ENCODE data around the gene UGT2A3. TPM values are rescaled to one million over a fixed set of nuclear protein-coding genes. Genes with fewer than 3 reads are reported as not detected.
"Not testable (repeated sequence)": the region's sequence is repeated elsewhere in the genome, so short reads cannot be mapped to it uniquely, and the experiment has no call there.

UGT2A3 gene
- total and polyA plus RNA-seq, 4 experiments from 2014 or later: not detected

DNA sequence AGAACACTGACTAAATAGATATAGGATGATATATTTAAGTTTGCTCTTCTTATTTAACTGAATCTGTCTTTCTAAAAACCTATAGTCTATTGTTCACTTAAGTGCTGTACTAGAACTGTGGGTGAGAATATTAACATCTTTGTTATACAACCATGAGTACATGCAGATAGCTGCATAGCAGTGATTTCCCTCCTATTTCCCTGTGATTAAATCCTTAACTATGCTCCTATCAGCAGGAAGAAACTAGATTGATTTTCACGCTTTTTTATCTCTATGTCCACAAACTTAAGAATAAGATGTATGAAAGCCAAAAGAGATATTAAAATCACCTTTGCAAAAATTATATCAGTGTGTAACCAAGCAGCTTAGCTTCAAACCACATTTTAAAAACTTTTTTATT lies 11.3 kb upstream of the UGT2A3 start:
- H3K27ac Mint-ChIP-seq: no peak overlapping the region
- Histone ChIP-seq H3K27ac (ENCODE audit: low read depth, low read length) (no peak overlapping the region), H3K4me3 (ENCODE audit: low read length in 2 of 2) (no peak overlapping the region), H3K4me1 (ENCODE audit: insufficient read depth, low read length) (no peaks in the 10 kb centered on the region), H3K27me3 (ENCODE audit: insufficient read depth, low read length) (no peaks in the 10 kb centered on the region), H3K36me3 (ENCODE audit: insufficient read depth, low read length) (no peaks in the 10 kb centered on the region), H3K9me3 (ENCODE audit: control insufficient read depth in 1 of 2, low read length in 2 of 2) (no peaks in the 10 kb centered on the region)
- POLR2A ChIA-PET (ENCODE audit: partially characterized antibody): no interaction called here
- CTCF ChIA-PET (ENCODE audit: partially characterized antibody): no interaction called here
- H3K9me3 Mint-ChIP-seq: peaks cover 0 to 4% (median 0%) of the 10 kb centered on the region in 8 donors
- intact Hi-C loops (cut with micrococcal nuclease): no loop called here
- no peak for DNase-seq
- H3K4me1 Mint-ChIP-seq: no peaks in the 10 kb centered on the region
- H3K4me3 Mint-ChIP-seq: no peak overlapping the region
- H3K36me3 Mint-ChIP-seq: no peaks in the 10 kb centered on the region
- no peaks in the 10 kb centered on the region for H3K27me3 Mint-ChIP-seq

DNA sequence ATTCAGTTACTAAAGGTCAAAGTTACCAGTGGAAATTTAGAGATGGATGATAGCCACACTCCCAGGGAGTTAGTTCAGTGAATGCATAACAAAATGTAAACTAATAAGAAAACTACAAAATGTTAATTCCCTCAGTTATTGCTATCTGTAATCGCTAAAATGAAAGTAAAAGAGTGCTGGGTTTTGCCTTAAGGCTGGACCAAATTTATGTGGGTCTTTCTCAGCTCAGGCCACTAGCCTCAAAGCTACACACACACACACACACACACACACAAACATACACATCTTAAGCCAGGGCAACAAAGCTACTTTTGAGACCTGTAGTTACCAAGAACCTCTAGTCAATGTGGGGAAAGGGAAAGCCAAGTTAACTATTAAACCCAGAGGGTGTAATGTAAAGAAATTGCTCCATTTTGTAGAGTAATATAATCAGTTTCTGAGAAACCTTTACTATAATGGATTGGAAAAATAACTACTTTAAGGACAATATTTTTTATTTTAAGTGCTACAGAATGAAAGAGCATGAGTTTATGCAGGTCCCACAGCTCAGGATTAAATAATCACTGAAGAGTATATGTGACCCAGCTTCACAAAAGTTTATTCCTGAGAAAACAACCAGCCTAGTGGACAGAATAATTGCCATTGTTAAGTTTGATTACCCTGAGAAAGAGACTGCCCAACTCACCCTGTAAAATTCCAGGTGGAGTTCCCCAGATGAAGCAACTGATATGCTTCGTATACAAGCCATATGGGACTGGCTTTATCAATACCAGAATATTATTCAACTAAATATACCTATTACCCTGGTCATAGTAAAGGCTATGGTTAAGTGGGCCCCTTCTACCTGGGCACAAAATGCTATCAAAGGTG lies 8.9 kb upstream of the UGT2A3 start:
- Mint-ChIP-seq H3K36me3 (no peaks in the 10 kb centered on the region), H3K9me3 (peaks cover 0 to 3% (median 0%) of the 10 kb centered on the region in 8 donors), H3K4me3 (no peak overlapping the region), H3K27ac (no peak overlapping the region), H3K27me3 (no peaks in the 10 kb centered on the region), H3K4me1 (no peaks in the 10 kb centered on the region)
- Histone ChIP-seq H3K27ac (ENCODE audit: low read depth, low read length) (no peak overlapping the region), H3K36me3 (ENCODE audit: insufficient read depth, low read length) (no peaks in the 10 kb centered on the region), H3K9me3 (ENCODE audit: control insufficient read depth in 1 of 2, low read length in 2 of 2) (no peaks in the 10 kb centered on the region), H3K4me1 (ENCODE audit: insufficient read depth, low read length) (no peaks in the 10 kb centered on the region), H3K27me3 (ENCODE audit: insufficient read depth, low read length) (no peaks in the 10 kb centered on the region), H3K4me3 (ENCODE audit: low read length in 2 of 2) (no peak overlapping the region)
- POLR2A ChIA-PET (ENCODE audit: partially characterized antibody): no interaction called here
- intact Hi-C loops (cut with micrococcal nuclease): no loop called here
- CTCF ChIA-PET (ENCODE audit: partially characterized antibody): no interaction called here
- DNase-seq: peak in 1 of 5 donors; percentile 35

DNA sequence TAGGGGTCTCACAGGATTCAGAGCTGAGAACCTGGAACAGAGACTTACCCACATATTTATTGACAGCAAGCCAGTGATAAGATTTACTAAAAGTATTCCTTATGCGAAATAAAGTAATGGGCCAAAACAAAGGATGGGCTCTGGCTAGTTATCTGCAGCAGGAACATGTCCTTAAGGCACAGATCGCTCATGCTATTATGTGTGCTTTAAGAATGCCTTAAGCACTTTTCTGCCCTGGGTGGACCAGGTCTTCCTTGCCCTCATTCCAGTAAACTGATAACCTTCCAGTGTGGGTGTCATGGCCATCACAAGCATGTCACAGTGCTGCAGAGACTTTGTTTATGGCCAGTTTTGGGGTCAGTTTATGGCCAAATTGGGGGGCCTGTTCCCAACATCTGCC lies 7.5 kb upstream of the UGT2A3 start:
- H3K36me3 Mint-ChIP-seq; H3K27ac ChIP-seq (ENCODE audit: low read depth, low read length); H3K4me1 ChIP-seq (ENCODE audit: insufficient read depth, low read length); CTCF ChIA-PET (ENCODE audit: partially characterized antibody); DNase-seq; H3K27me3 Mint-ChIP-seq; H3K36me3 ChIP-seq (ENCODE audit: insufficient read depth, low read length); H3K4me3 Mint-ChIP-seq; H3K27me3 ChIP-seq (ENCODE audit: insufficient read depth, low read length); H3K27ac Mint-ChIP-seq; H3K9me3 ChIP-seq (ENCODE audit: control insufficient read depth in 1 of 2, low read length in 2 of 2); H3K4me1 Mint-ChIP-seq; H3K9me3 Mint-ChIP-seq; H3K4me3 ChIP-seq (ENCODE audit: low read length in 2 of 2); POLR2A ChIA-PET (ENCODE audit: partially characterized antibody); intact Hi-C loops (cut with micrococcal nuclease): not testable (repeated sequence)

DNA sequence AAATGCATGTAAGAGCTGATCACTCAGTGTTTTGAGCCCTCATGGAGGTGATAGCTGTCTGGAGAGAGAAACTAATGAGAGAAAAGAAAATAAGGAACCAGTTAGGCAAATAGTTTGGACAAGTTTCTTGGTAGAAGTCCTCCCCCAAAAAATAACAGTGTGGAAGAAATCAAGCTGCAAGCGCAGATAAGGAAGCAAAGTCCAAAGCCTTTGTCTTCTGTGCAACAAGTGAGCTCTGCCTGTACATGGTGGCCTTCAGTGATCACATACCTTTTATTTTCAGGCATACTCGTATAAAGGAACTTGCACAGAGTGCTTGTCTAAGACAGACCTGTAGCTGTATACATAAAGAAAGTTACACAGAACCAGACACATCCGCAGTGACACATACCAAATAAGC lies 2.5 kb upstream of the UGT2A3 start:
- H3K9me3 ChIP-seq (ENCODE audit: control insufficient read depth in 1 of 2, low read length in 2 of 2): no peaks in the 10 kb centered on the region
- ChIA-PET POLR2A (ENCODE audit: partially characterized antibody) (no interaction called here), CTCF (ENCODE audit: partially characterized antibody) (no interaction called here)
- no peak for DNase-seq
- H3K4me3 ChIP-seq (ENCODE audit: low read length in 2 of 2): no peak overlapping the region
- intact Hi-C loops (cut with micrococcal nuclease): no loop called here
- Mint-ChIP-seq H3K36me3 (no peaks in the 10 kb centered on the region), H3K27me3 (no peaks in the 10 kb centered on the region), H3K4me1 (no peaks in the 10 kb centered on the region), H3K9me3 (peaks cover 0 to 3% (median 0%) of the 10 kb centered on the region in 8 donors), H3K27ac (no peak overlapping the region), H3K4me3 (no peak overlapping the region)
- no peaks in the 10 kb centered on the region for H3K4me1 ChIP-seq (ENCODE audit: insufficient read depth, low read length)
- H3K27me3 ChIP-seq (ENCODE audit: insufficient read depth, low read length): no peaks in the 10 kb centered on the region
- no peak overlapping the region for H3K27ac ChIP-seq (ENCODE audit: low read depth, low read length)
- no peaks in the 10 kb centered on the region for H3K36me3 ChIP-seq (ENCODE audit: insufficient read depth, low read length)

DNA sequence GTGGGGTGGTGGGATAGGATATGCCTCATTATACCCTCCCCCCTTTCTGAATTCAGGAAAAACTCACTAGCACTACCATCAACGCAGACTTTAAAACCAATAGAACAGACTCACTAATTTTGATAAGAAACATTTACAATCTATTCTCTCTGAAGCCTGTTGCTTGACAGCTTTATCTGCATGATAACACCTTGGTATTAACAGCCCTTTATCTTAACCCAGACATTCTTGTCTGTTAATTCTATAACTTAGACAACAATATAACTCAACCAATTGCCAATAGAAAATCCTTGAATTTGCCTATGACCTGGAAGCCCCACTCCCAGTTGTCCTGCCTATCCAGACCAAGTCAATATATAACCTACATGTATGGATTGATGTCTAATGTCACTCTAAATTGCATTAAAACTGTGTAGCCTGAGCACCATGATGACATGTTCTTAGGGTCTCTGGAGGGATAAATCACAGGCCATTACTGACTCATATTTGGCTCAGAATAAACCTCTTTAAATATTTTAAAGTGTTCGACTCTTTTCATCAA lies 1.5 kb upstream of the UGT2A3 start:
- no peak overlapping the region for H3K4me3 Mint-ChIP-seq
- peaks cover 0 to 3% (median 0%) of the 10 kb centered on the region in 8 donors for H3K9me3 Mint-ChIP-seq
- intact Hi-C loops (cut with micrococcal nuclease): no loop called here
- Histone ChIP-seq H3K27ac (ENCODE audit: low read depth, low read length) (no peak overlapping the region), H3K27me3 (ENCODE audit: insufficient read depth, low read length) (no peaks in the 10 kb centered on the region), H3K36me3 (ENCODE audit: insufficient read depth, low read length) (no peaks in the 10 kb centered on the region), H3K4me3 (ENCODE audit: low read length in 2 of 2) (no peak overlapping the region), H3K9me3 (ENCODE audit: control insufficient read depth in 1 of 2, low read length in 2 of 2) (no peaks in the 10 kb centered on the region), H3K4me1 (ENCODE audit: insufficient read depth, low read length) (no peaks in the 10 kb centered on the region)
- H3K36me3 Mint-ChIP-seq: no peaks in the 10 kb centered on the region
- no peak overlapping the region for H3K27ac Mint-ChIP-seq
- H3K4me1 Mint-ChIP-seq: no peaks in the 10 kb centered on the region
- ChIA-PET POLR2A (ENCODE audit: partially characterized antibody) (no interaction called here), CTCF (ENCODE audit: partially characterized antibody) (no interaction called here)
- DNase-seq: no peak
- no peaks in the 10 kb centered on the region for H3K27me3 Mint-ChIP-seq

DNA sequence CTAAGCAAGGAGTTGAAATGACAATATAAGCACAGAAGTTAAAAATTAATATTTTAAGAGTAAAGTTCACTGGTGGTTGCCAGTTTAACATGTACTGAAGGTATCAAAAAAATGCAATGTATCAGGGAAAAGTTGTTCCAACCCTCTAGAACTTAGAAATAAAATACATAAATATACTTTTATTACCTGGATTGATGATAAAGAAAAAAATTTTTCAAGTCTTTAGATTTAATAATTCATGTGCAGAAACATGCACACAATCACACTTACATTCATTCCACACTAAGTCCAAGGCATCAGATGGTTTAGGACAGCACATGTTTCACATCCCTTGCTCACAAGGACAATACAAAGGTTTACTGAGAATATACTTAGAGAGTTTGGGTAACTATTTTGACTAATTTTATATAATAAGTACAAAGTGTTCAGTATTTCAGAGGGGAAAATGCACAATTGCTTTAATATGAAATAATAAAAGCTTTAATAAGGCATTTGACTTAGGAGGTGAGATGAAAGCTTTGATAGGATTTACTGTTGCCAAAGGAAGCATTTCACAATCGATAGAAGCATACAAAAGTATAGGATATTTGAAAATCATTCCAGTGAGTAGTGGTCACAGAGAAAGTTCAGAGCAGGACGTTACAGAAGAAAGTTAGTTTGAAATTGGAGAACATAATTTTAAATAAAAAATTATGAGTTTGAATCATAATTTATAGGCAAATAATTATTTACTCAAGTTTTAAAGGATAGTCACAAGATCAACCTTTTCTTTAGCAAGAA lies 392 bp upstream of the UGT2A3 start:
- H3K36me3 ChIP-seq (ENCODE audit: insufficient read depth, low read length): no peaks in the 10 kb centered on the region
- no peak overlapping the region for H3K4me3 ChIP-seq (ENCODE audit: low read length in 2 of 2)
- Mint-ChIP-seq H3K27ac (no peak overlapping the region), H3K9me3 (peaks cover 0 to 3% (median 0%) of the 10 kb centered on the region in 8 donors), H3K4me3 (no peak overlapping the region), H3K4me1 (no peaks in the 10 kb centered on the region), H3K27me3 (no peaks in the 10 kb centered on the region), H3K36me3 (no peaks in the 10 kb centered on the region)
- ChIA-PET CTCF (ENCODE audit: partially characterized antibody) (no interaction called here), POLR2A (ENCODE audit: partially characterized antibody) (no interaction called here)
- no peaks in the 10 kb centered on the region for H3K27me3 ChIP-seq (ENCODE audit: insufficient read depth, low read length)
- no peaks in the 10 kb centered on the region for H3K4me1 ChIP-seq (ENCODE audit: insufficient read depth, low read length)
- H3K9me3 ChIP-seq (ENCODE audit: control insufficient read depth in 1 of 2, low read length in 2 of 2): no peaks in the 10 kb centered on the region
- no peak overlapping the region for H3K27ac ChIP-seq (ENCODE audit: low read depth, low read length)
- DNase-seq: no peak
- intact Hi-C loops (cut with micrococcal nuclease): no loop called here

DNA sequence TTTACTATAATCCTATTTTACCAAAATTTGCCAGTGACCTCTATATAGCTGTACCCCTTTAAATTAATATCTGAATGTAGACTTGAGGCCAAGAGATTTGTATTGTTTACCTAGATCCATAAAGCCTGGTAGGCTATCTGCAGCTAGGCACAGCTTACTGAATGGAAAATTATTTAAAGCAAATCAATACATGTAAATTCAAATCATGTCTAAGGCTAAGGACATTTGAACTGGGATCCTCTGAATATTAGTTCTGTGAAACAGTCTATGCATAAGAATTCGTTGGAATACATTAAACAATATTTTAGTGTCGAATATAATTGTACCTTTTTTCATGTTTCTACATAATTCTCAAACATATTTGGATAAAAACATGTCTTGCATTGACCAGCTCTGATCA lies 1.6 kb downstream of the UGT2A3 start:
- CTCF ChIA-PET (ENCODE audit: partially characterized antibody): no interaction called here
- H3K4me3 Mint-ChIP-seq: no peak overlapping the region
- H3K36me3 ChIP-seq (ENCODE audit: insufficient read depth, low read length): no peaks in the 10 kb centered on the region
- no peaks in the 10 kb centered on the region for H3K27me3 Mint-ChIP-seq
- intact Hi-C loops (cut with micrococcal nuclease): no loop called here
- H3K9me3 Mint-ChIP-seq: no peaks in the 10 kb centered on the region
- no peaks in the 10 kb centered on the region for H3K27me3 ChIP-seq (ENCODE audit: insufficient read depth, low read length)
- no peak for DNase-seq
- no peaks in the 10 kb centered on the region for H3K4me1 Mint-ChIP-seq
- no peaks in the 10 kb centered on the region for H3K4me1 ChIP-seq (ENCODE audit: insufficient read depth, low read length)
- no peak overlapping the region for H3K27ac ChIP-seq (ENCODE audit: low read depth, low read length)
- no peak overlapping the region for H3K4me3 ChIP-seq (ENCODE audit: low read length in 2 of 2)
- H3K27ac Mint-ChIP-seq: no peak overlapping the region
- H3K9me3 ChIP-seq (ENCODE audit: control insufficient read depth in 1 of 2, low read length in 2 of 2): no peaks in the 10 kb centered on the region
- POLR2A ChIA-PET (ENCODE audit: partially characterized antibody): no interaction called here
- H3K36me3 Mint-ChIP-seq: no peaks in the 10 kb centered on the region
